Upper lobe of right lung (tissue), 1 donor: ENCODE data around the gene DTNB. TPM values are rescaled to one million over a fixed set of nuclear protein-coding genes. Genes with fewer than 3 reads are reported as not detected.

Experiments
- ATAC-seq: fragments of 200-7000 bp; cut with Tn5 transposase; one replicate; pipeline ENCODE4 v1.9.1; 2020; ENCODE audit warnings: mild to moderate bottlenecking, moderate library complexity
- DNase-seq: peaks from one replicate; pipeline ENCODE4 v3.0.0-alpha.2; 2020
- H3K27ac ChIP-seq: fragments of 200-600 bp; one replicate; pipeline ENCODE4 v1.8.0; 2022
- H3K27me3 ChIP-seq: fragments of 200-600 bp; one replicate; pipeline ENCODE4 v1.8.0; 2022; ENCODE audit warnings: mild to moderate bottlenecking
- H3K36me3 ChIP-seq: fragments of 200-600 bp; one replicate; pipeline ENCODE4 v1.8.0; 2022
- H3K4me1 ChIP-seq: fragments of 200-600 bp; one replicate; pipeline ENCODE4 v1.8.0; 2022
- H3K4me3 ChIP-seq: fragments of 200-600 bp; one replicate; pipeline ENCODE4 v1.8.0; 2022; ENCODE audit warnings: mild to moderate bottlenecking
- H3K9me3 ChIP-seq: fragments of 200-600 bp; one replicate; pipeline ENCODE4 v1.8.0; 2022
- intact Hi-C: fragments of 100-400 bp; cut with DNase I; formaldehyde crosslinking; loops from one replicate; pipeline ENCODE4 v1.11.0; 2022
- total RNA-seq: library from RNA; stranded (reverse); fragmentation: NEBNext Ultra II Directional; extraction: Animal tissue kit (Norgen Biotek cat#: 25700); gene quantifications from one replicate; pipeline ENCODE4 v1.2.1, GENCODE V29; 2021
- TF ChIP-seq, protein P1 (sequence below): fragments of 200-600 bp; IDR thresholded peaks from one replicate; pipeline ENCODE4 v1.8.0; 2022; ENCODE audit warnings: antibody characterized with exemption
- donor health status: DM: no; HTN: yes; CAD: no; lungs with severe emphysema.

The DTNB gene
- total RNA-seq, 1 donor from 2014 or later, result 18.1 TPM

DNA sequence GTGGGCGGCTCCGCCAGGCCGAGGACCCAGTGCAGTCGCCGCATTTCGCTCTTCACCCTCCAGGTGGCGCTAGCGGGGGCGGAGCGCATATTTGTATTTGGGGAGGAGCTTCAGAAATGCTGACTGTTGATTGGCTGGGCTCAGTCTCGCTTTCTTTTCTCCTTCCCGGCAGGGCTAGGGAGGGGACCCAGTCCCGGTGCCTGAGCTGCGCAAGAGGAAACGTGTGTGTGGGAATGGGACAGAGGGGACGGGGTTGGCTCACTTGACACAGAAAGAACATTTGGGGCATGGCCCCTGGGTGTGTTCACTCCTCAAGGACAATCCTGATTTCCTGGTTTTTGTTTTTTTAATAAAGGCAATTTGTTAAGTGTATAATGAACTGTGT, 311.3 kb downstream of the DTNB start:
- TF ChIP-seq, protein P1, sequence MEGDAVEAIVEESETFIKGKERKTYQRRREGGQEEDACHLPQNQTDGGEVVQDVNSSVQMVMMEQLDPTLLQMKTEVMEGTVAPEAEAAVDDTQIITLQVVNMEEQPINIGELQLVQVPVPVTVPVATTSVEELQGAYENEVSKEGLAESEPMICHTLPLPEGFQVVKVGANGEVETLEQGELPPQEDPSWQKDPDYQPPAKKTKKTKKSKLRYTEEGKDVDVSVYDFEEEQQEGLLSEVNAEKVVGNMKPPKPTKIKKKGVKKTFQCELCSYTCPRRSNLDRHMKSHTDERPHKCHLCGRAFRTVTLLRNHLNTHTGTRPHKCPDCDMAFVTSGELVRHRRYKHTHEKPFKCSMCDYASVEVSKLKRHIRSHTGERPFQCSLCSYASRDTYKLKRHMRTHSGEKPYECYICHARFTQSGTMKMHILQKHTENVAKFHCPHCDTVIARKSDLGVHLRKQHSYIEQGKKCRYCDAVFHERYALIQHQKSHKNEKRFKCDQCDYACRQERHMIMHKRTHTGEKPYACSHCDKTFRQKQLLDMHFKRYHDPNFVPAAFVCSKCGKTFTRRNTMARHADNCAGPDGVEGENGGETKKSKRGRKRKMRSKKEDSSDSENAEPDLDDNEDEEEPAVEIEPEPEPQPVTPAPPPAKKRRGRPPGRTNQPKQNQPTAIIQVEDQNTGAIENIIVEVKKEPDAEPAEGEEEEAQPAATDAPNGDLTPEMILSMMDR, result peak; percentile 96
- H3K27ac ChIP-seq, result peak overlapping the region; percentile 72
- peak; percentile 99 for ATAC-seq

DNA sequence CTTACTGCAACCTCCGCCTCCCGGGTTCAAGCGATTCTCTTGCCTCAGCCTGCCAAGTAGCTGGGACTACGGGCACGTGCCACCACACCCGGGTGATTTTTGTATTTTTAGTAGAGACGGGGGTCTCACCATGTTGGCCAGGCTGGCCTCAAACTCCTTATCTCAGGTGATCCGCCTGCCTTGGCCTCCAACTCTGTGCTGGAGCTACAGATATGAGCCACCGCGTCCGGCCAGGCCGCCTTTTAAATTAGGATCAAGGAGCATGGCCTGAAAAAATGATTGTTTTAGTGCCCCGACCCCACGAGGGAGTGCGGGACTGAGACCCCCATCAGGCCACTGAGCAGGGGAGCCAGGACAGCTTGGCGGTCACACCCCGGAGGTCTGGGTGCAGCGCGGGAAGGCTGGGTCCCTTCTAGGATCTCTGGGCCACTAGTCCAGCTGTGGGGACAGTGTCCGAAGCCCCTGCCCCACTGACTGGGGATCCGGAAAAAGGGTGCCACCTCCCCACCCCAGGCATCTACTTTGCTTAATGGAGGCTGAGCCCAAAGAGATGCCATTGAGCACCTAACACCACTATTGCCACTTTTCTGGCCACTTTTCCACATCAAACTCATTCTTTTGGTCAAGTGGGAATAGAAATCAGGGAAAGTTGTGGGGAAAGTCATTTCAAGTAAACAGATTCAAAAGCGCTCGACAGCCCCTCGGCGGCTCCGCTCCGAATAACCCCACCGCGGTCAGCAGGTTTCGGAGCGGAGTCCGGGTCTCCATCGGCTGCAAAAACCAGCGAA, 311.9 kb downstream of the DTNB start:
- peak overlapping the region; percentile 1 for H3K27ac ChIP-seq
- TF ChIP-seq, protein P1, result no peak
- peak overlapping the region; percentile 45 for H3K4me3 ChIP-seq

More for the DNA sequence above, 311.3 kb downstream of the DTNB start:
- Histone ChIP-seq H3K9me3 (no peaks in the 10 kb centered on the region), H3K27me3 (no peaks in the 10 kb centered on the region), H3K4me1 (peaks cover 4% of the 10 kb centered on the region), H3K4me3 (peak overlapping the region; percentile 45), H3K36me3 (no peaks in the 10 kb centered on the region)
- peak; percentile 93 for DNase-seq
- intact Hi-C loops, result no loop called here

DNA sequence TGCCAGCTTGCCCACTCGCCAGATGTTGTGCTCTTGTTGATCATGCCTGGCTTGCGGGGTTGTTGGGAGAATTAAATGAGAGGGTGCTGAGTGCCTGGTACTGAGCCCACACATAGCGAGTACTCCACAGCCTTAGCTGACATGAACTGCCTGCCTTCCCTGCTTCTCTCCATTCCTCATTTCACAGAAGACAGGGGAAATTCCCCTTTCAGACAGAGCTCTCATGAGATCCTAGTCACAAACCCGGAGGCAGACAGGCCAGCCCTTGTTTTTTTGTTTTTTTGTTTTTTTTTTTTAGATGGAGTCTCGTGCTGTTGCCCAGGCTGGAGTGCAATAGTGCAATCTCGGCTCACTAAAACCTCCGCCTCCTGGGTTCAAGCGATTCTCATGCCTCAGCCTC, 314.5 kb downstream of the DTNB start:
- no peak for DNase-seq
- Histone ChIP-seq H3K4me1 (peaks cover 4% of the 10 kb centered on the region), H3K9me3 (no peaks in the 10 kb centered on the region), H3K36me3 (no peaks in the 10 kb centered on the region), H3K27ac (no peak overlapping the region), H3K4me3 (no peak overlapping the region), H3K27me3 (no peaks in the 10 kb centered on the region)
- intact Hi-C loops, result no loop called here
- TF ChIP-seq, protein P1, result no peak
- no peak for ATAC-seq

More for the DNA sequence above, 311.9 kb downstream of the DTNB start:
- H3K4me1 ChIP-seq, result peaks cover 4% of the 10 kb centered on the region
- intact Hi-C loops, result no loop called here
- no peaks in the 10 kb centered on the region for H3K27me3 ChIP-seq
- H3K36me3 ChIP-seq, result no peaks in the 10 kb centered on the region
- ATAC-seq (no peak), DNase-seq (no peak)
- H3K9me3 ChIP-seq, result no peaks in the 10 kb centered on the region

- ATAC-seq, result no peak
- Histone ChIP-seq H3K4me1 (peaks cover 4% of the 10 kb centered on the region), H3K27me3 (no peaks in the 10 kb centered on the region), H3K36me3 (no peaks in the 10 kb centered on the region), H3K9me3 (no peaks in the 10 kb centered on the region), H3K27ac (no peak overlapping the region), H3K4me3 (no peak overlapping the region)
- intact Hi-C loops, result no loop called here
- TF ChIP-seq, protein P1, result no peak
- no peak for DNase-seq
These were observed 315.0 kb downstream of the DTNB start for GRCh38 chr2:25358249-25358815.

DNA sequence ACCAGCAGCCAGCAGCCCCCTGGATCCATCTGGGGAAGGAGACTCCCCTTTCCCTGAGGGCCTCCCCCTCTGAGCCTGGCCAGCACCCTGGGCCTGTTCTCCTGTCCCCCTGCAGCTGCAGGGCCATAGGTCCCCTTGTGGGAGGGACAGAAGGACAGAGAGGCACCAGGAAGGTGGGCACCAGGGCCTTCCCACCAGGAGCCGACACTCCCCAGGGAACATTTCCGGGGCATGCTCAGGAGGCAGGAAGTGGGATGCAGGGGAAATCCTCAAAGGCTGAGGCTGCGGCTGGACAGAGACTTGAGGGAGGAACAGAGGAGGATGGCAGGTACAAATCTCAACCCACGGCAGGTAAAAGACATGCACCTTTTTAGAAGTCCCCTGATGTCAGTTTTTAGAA, 317.3 kb downstream of the DTNB start:
- intact Hi-C loops, result no loop called here
- no peaks in the 10 kb centered on the region for H3K27me3 ChIP-seq
- H3K27ac ChIP-seq, result no peak overlapping the region
- DNase-seq (no peak), ATAC-seq (no peak)
- H3K9me3 ChIP-seq, result no peaks in the 10 kb centered on the region
- no peaks in the 10 kb centered on the region for H3K36me3 ChIP-seq
- no peaks in the 10 kb centered on the region for H3K4me1 ChIP-seq
- no peak overlapping the region for H3K4me3 ChIP-seq
- TF ChIP-seq, protein P1, result no peak
